Stimulated activated CD8-positive, alpha-beta memory T cell treated with anti-CD3 and anti-CD28 coated beads, Interleukin-7, amount 100 ng/mL, for 48 hours (primary cell): ENCODE results near the gene PLET1.

Experiments
- DNase-seq, 2 donors: peaks; one replicate each; pipeline ENCODE4 v3.0.0-alpha.2; 2020; ENCODE audit warnings: low read depth in 1 of 2; ENCODE audit errors: extremely low read depth in 1 of 2

PLET1 gene

GRCh38 chr11:112285841-112286311 lies 25.2 kb upstream of the PLET1 start:
- no peak for DNase-seq

DNA sequence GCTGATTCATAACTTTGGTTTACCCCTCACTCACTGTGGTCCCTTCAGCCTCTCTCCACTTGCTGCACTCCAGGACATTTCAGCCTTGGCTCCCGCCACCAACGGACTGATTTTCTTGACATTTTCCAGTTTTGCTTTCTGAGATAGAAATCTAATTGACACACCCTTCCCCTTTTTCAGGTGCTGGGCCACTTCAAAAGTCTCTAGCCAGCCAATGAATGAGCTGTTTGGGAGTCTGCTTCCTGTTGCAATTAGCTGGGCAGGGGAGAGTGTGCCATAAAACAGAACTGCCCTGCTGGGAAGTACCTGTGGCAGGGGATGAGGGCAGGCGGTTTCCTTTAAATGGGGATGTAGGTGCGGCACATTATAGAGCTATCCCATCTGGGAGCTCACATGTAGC lies 21.1 kb upstream of the PLET1 start:
- DNase-seq: no peak

DNA sequence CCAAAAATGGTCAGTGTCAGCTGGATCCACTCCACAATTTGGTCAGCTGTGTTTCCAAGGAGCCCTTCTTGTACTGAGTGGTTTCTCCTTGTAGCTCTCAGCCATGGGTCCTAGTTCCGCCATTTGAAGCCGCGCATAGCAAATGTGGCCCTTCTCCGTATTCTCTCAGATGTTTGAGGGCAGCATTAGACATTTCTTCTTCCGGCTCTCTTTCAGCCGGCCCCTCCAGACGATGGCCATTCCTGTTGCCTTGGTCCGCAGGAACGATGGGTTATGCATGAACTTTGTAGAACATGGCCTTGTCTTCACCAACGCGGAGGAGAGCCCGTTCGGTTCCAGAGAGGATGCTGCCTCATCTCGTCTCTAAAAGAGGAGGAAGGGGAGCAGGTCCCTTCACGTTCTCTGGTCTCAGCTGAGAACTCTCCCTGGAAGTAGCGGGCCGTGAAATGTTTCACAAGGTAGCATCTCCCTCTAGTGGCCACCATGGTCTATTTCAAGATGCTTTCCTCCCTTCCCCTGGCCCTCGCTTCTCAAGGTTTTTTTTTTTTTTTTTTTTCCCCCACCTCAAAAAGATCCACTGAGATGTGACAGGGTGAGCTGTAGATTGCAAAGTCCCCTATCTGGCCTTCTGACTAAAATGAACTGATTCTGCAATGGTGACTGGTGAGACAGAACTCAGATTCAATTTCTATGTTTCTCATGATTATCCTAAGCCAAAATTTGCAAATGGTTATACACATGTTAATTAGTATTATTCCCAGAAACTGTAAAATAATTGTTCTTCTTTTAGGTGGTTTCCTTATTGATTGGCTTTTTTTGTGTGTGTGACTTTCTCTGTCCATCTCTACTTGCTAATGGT lies 19.8 kb upstream of the PLET1 start:
- DNase-seq: peak; percentile 17 to 51

GRCh38 chr11:112279901-112280267 lies 19.2 kb upstream of the PLET1 start:
- peak; percentile 54 to 55 for DNase-seq

GRCh38 chr11:112278803-112279202 lies 18.1 kb upstream of the PLET1 start:
- no peak for DNase-seq

GRCh38 chr11:112277941-112278340 lies 17.3 kb upstream of the PLET1 start:
- no peak for DNase-seq

GRCh38 chr11:112277029-112277428 lies 16.4 kb upstream of the PLET1 start:
- DNase-seq: no peak

GRCh38 chr11:112274007-112274783 lies 13.5 kb upstream of the PLET1 start:
- no peak for DNase-seq

GRCh38 chr11:112273066-112273465 lies 12.4 kb upstream of the PLET1 start:
- no peak for DNase-seq

DNA sequence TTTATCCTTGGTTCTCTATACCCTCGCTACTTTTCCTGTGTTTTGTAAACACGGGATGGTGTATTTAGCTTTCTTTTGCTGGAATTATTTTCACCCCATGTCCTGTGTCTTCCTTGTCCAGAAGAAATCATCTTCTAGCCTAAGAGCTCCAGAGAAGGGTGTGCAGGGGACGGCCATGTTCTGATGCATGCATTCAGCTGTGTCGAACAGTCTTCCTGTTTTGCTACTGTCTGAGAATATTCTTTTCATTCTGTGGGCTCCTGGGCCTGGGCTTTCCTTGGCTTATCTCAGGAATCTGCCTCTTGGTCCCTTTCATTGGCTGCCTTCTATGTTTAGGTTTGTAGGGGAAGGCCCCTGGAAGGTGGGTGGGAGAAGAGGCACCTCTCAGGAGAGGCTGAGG lies 10.6 kb upstream of the PLET1 start:
- DNase-seq: no peak

DNA sequence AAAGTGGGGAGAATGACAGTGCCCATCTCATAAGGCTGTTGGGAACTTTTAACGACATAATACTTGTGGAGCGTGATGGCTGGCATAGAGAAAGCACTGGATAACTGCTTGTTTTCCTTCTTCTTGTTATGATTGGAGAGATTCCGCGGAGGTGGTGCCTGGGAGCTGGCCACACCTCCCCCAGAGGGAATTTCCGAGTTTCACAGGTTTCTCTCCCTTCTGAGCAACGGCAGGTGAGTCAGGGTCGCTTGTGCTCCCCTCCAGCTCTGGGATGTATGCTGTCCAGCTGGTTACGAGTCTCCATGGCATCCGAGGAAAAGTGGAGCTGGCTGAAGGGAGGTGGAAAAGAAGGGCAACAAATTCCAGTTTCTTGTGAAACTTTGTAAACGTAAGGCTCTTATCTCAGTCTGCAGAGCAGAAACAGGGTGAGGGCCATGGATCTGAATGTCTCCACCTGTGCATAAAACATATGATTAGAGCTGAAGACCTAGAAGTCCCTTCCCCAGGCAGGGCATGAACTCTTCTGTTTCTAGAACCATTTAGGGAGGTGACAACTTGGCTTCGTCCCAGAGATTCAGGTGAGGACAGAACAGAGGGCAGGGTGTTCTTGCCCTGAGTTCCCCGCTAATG lies 10.0 kb upstream of the PLET1 start:
- DNase-seq: no peak

DNA sequence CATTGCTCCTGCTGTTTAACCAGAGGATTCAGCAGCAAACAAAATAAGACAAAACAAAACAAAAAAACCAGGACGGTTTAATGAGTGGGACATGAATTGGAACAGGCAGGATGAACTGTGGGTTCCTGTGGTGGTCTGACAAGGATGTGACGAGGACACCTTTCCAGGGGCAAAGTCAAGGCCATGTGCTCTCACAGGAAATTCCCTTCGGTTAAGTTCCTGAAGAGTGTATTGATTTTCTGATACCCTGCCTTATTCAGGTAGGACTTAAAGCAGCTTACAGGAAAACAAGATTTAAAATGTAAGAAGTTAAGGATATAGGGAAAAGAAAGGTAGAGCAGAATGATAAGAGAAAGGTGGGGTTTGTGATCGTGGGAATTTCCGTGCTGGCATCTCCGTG lies 8.5 kb upstream of the PLET1 start:
- DNase-seq: no peak

- DNase-seq: no peak
Measured at GRCh38 chr11:112268406-112268805, 7.7 kb upstream of the PLET1 start.

- no peak for DNase-seq
Measured at GRCh38 chr11:112267188-112267591, 6.5 kb upstream of the PLET1 start.

- DNase-seq: no peak
Measured at GRCh38 chr11:112266410-112266778, 5.7 kb upstream of the PLET1 start.

DNA sequence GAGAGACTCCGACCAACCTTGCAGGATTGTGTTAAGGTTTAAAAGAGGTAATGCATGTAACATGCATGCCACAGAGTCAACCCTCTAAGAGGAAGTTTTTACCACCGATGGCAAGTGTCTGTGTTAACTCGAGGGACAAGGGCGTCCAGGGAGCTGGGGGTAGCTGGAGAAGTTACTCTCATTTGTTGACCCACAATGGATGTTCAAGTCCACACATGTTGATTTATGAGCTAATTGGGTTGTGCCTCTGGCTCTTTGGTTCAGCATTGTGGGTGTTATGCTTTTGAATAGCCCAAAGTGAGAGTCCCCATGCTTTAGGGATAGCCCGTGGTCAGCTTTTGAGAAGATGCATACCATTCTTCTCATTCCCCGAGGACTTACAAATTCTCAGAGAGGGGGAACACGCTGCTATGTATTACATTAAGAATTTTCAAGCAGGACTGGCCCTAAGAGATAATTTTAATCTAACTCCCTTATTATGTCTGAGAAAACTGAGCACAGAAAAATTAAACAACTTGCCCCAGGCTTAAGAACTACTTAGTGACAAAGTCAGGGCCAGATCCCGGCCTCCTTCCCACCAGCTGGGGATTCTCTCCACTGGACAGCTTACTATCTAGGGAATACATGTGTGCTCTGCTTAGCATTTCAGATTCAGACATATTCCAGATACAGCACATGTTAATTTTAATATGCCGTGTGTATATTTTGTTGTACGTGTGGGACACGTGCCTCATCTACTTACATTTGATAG lies 5.2 kb upstream of the PLET1 start:
- no peak for DNase-seq

GRCh38 chr11:112255067-112255720 lies 5.5 kb downstream of the PLET1 start:
- DNase-seq: no peak

DNA sequence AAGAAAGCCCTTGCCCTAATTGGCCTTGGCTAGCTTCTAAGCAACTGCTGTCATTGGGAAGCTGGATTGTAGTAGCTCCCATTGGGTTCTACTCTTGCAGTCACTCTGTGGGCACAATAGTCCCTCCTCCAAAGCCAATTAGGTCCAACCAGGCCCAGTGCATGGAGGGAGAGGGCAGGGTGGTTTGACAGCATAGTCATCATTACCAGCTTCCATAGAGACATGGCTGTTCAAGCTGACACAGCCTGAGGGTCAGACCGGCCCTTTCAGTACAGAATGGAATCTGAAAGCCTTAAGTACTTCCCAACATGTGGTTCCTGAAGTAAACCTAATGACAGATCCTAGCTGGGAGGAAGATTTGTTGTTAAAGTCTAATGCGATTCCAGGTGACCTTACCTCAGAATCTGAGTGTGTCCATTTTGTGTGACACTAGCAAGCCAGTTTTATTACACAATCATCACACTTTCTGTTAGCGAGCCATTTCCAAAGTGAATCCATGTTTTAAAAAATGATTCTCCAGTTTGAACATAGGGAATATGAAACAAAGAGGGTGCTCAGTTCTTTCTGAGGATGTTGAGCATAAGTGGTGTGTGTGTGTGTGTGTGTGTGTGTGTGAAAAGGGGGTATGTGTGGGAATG lies 6.9 kb downstream of the PLET1 start:
- DNase-seq: no peak

GRCh38 chr11:112249871-112250610 lies 10.6 kb downstream of the PLET1 start:
- DNase-seq: no peak
